HK-2 (cell line): Measurements from ENCODE around the gene AK5.

Source experiments
- DNase-seq: peaks from one replicate; pipeline ENCODE4 v3.0.0-alpha.2; 2018; ENCODE audit not compliant: unreplicated experiment

The AK5 gene

GRCh38 chr1:77438236-77438913 lies 156.6 kb downstream of the AK5 start:
- DNase-seq, result no peak

- DNase-seq, result no peak
Measured at GRCh38 chr1:77446841-77447555, 165.2 kb downstream of the AK5 start.

GRCh38 chr1:77447669-77448068 lies 165.8 kb downstream of the AK5 start:
- no peak for DNase-seq

GRCh38 chr1:77459881-77460280 lies 178.1 kb downstream of the AK5 start:
- no peak for DNase-seq

GRCh38 chr1:77461691-77462090 lies 179.9 kb downstream of the AK5 start:
- DNase-seq, result no peak

GRCh38 chr1:77463216-77463615 lies 181.4 kb downstream of the AK5 start:
- DNase-seq, result no peak

- no peak for DNase-seq
Measured at GRCh38 chr1:77465139-77465538, 183.3 kb downstream of the AK5 start.

- DNase-seq, result no peak
Measured at GRCh38 chr1:77465922-77466321, 184.1 kb downstream of the AK5 start.

GRCh38 chr1:77467021-77467595 lies 185.3 kb downstream of the AK5 start:
- no peak for DNase-seq

GRCh38 chr1:77467741-77468140 lies 185.9 kb downstream of the AK5 start:
- DNase-seq, result no peak

- no peak for DNase-seq
Measured at GRCh38 chr1:77468257-77468948, 186.6 kb downstream of the AK5 start.

GRCh38 chr1:77468949-77469710 lies 187.3 kb downstream of the AK5 start:
- DNase-seq, result no peak

GRCh38 chr1:77471691-77472090 lies 189.9 kb downstream of the AK5 start:
- DNase-seq, result no peak

GRCh38 chr1:77473690-77474089 lies 191.9 kb downstream of the AK5 start:
- peak; percentile 26 for DNase-seq

- no peak for DNase-seq
Measured at GRCh38 chr1:77475641-77476040, 193.8 kb downstream of the AK5 start.

GRCh38 chr1:77476475-77476874 lies 194.7 kb downstream of the AK5 start:
- no peak for DNase-seq

- no peak for DNase-seq
Measured at GRCh38 chr1:77484334-77484733, 202.5 kb downstream of the AK5 start.

- DNase-seq, result no peak
Measured at GRCh38 chr1:77484926-77485325, 203.1 kb downstream of the AK5 start.

- DNase-seq, result no peak
Measured at GRCh38 chr1:77487631-77488030, 205.8 kb downstream of the AK5 start.

- DNase-seq, result no peak
Measured at GRCh38 chr1:77489910-77490309, 208.1 kb downstream of the AK5 start.

- no peak for DNase-seq
Measured at GRCh38 chr1:77494026-77494425, 212.2 kb downstream of the AK5 start.

- no peak for DNase-seq
Measured at GRCh38 chr1:77498918-77499317, 217.1 kb downstream of the AK5 start.
